ENCODE data around the gene ZNF609.

The ZNF609 gene

DNA sequence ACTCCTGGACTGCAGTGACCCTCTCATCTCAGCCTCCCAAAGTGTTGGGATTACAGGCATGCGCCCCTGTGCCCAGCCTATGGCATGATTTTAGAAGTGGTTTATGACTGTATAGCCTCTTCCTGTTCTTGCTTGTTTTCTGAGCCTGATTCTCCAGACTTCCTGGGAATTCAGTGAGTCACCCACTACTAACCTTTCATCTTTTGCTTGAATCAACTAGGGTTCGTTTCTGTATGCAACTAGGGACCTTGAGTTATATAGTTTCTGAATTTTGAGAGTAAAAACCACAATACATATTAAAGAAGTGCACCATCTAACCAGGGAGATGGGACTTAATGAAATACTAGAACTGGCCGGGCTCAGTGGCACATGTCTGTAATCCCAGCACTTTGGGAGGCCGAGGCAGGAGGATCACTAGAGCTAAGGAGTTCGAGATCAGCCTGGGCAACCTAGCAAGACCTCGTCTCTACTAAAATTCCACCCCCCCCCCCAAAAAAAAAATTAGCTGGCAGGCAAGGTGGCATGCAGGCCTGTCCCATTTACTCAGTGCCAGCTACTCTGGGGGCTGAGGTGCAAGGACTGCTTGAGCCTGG lies 76.0 kb downstream of the ZNF609 start:
- peak; percentile 65 for DNase-seq (ENCODE audit: low read depth, low spot score)

DNA sequence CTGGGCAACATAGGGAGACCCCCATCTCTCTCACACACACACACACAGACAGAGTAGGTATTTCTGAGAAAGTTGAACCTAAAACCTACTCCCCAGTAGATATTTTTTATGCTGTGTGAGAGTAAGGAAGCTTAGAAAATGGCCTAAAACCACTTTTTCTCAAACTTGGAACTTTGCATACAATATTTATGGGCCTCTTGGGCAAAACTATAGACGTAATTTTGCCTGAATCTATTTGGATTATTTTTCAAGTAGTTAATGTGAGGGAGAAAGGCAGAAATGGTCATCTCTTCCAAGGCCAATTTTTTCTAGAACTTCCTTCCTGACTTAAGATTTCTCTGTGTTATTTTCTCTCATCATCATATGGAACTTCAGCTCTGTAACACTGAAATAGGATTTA lies 81.7 kb downstream of the ZNF609 start:
- DNase-seq (ENCODE audit: low read depth, low spot score) = no peak

GRCh38 chr15:64544450-64544849 lies 84.1 kb downstream of the ZNF609 start:
- DNase-seq (ENCODE audit: low read depth, low spot score) = no peak

DNA sequence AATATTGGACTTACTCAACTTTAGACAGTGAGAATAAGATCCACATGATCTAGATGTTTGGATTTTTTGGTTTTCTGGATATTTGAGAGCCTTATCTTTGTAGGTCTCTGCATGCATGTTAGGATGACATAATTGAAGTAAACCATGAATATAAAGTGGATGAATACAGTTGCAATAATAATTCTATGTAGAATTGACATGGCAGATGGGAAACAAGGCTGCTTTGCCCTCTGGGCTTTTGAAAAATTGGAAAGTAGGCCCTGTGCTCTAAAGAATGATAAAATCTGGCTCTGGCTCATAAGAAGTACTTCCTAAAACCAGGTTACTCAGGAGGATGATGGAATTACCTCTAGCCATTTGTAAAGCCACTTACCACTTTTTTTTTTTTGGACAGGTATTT lies 86.9 kb downstream of the ZNF609 start:
- no peak for DNase-seq (ENCODE audit: low read depth, low spot score)

DNA sequence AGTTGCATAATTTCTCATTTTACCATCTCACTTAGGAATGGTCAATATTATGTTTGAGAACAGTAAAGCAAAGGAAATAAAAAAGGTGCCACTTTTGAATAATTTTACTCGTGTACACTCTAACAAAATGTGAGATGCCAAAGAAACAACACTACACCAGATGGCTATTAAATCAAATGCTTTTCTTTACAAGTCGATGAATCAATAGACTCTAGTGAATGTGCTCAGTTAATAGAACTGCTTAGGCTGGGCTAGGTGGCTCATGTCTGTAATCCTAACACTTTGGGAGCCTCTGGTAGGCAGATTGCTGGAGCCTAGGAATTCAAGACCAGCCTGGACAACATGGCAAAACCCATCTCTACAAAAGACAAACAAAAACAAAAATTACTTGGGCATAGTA lies 87.9 kb downstream of the ZNF609 start:
- no peak for DNase-seq (ENCODE audit: low read depth, low spot score)

GRCh38 chr15:64549860-64550259 lies 89.5 kb downstream of the ZNF609 start:
- no peak for DNase-seq (ENCODE audit: low read depth, low spot score)

DNA sequence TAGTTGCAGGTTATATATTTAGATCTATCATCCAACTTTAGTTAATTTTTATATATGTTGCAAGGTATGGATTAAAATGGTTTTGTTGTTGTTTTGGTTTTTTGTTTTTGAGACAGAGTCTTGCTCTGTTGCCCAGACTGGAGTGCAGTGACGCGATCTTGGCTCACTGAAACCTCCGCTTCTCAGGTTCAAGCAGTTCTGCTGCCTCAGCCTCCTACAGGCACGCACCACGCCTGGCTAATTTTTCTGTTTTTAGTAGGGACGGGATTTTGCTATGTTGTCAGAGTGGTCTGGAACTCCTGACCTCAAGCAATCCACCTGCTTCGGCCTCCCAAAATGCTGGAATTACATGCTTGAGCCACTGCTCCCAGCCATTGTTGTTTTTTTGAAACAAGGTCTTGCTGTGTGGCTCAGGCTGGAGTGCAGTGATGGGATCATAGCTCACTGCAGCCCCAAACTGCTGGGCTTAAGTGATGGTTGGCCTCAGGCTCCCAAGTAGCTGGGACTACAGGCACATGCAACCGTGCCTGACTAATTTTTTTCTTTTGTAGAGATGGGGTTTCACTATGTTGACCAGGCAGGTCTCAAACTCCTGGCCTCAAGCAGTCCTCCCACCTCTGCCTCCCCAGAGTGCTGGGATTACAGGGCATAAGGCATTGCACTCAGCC lies 92.0 kb downstream of the ZNF609 start:
- no peak for DNase-seq (ENCODE audit: low read depth, low spot score)

DNA sequence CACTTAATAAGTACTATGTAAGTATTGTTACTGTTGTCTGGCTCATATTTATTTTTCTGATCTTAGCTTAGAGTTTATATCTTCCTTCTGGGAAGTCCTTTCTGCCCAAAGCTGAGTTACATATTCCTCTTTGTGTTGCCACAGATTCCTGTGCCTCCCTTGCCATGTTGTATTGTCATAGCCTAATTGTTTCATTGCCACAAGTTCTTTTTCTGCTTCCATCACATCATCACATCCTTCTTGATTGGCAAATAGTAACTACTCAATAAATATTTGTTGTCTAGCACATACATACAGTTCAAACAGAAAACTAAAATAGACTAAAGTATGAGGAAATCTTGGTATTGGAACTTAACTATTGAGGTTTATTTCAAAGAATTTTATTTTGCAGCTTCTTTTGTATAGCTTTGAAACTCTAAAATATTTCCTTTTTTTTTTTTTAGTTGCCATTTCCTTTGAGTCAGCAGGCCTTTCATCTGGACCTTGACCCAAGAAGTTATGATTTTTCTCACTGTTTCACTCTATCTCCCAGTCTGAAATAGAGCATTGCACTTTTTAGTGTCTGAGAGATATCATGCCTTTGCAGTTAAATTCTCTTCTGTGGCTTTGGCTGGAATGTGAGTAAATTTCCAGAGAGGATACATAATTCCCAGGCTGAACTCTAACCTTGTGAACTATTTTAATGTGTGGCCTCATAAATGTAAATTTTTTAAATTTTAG lies 98.2 kb downstream of the ZNF609 start:
- DNase-seq (ENCODE audit: low read depth, low spot score) = no peak

DNA sequence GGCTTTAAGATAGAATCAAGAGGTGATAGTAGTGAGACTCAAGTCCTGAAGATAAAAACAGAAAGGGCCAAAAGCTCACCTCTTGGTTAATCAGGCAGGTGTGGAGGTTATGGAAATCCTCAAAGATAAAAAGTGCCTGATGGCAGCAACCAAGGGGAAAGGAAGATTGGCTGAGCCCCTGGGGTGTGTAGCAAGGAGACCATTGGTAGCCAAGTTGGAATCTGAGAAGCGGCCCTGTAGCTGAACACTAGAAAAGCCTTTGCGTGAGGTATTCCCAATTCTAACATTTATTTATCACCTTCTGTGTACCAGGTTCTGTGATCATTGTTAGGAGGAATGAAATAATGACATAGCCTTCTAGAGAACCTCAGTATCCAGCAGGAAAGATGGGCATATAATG lies 98.9 kb downstream of the ZNF609 start:
- DNase-seq (ENCODE audit: low read depth, low spot score) = no peak

- DNase-seq (ENCODE audit: low read depth, low spot score) = no peak
Measured at GRCh38 chr15:64560501-64560900, 100.1 kb downstream of the ZNF609 start.

GRCh38 chr15:64560998-64561397 lies 100.6 kb downstream of the ZNF609 start:
- no peak for DNase-seq (ENCODE audit: low read depth, low spot score)

- DNase-seq (ENCODE audit: low read depth, low spot score) = no peak
Measured at GRCh38 chr15:64562003-64562640, 101.7 kb downstream of the ZNF609 start.

- DNase-seq (ENCODE audit: low read depth, low spot score) = no peak
Measured at GRCh38 chr15:64566102-64566501, 105.7 kb downstream of the ZNF609 start.

DNA sequence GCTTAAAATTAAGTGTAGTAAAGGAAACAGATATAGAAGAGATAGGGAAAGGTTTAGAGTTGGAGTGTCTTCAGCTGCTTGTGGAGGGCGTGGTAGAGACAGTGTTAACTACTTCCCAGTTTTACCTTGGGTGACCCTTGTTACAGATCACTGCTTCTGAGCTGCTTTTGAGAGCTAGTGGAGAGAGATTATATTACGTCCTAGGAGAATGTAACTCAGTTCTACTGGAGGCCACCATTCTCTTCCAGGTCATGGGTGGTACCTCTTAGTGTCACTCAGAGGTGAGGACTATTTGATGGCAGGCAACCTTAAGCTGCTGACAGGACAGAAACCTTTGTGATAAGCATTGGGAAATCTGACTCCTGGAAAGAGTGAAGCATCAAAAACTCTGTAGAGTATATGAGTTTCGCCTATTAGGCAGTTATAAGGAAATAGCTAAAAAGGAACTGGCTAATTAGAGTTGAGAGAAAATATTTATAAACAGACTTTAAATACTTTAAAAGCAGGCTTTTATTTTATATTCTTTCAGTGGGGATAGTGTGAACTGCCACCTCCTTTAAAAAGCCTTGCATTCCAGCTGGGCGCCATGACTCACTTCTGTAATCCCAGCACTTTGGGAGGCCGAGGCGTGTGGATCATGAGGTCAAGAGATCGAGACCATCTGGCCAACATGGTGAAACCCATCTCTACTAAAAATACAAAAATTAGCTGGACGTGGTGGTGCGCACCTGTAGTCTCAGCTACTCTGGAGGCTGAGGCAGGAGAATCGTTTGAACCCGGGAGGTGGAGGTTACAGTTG lies 106.5 kb downstream of the ZNF609 start:
- DNase-seq (ENCODE audit: low read depth, low spot score) = no peak

GRCh38 chr15:64568765-64569164 lies 108.4 kb downstream of the ZNF609 start:
- no peak for DNase-seq (ENCODE audit: low read depth, low spot score)

GRCh38 chr15:64571857-64572291 lies 111.5 kb downstream of the ZNF609 start:
- DNase-seq (ENCODE audit: low read depth, low spot score) = no peak

- no peak for DNase-seq (ENCODE audit: low read depth, low spot score)
Measured at GRCh38 chr15:64572856-64573255, 112.5 kb downstream of the ZNF609 start.

- DNase-seq (ENCODE audit: low read depth, low spot score) = no peak
Measured at GRCh38 chr15:64574301-64575017, 114.1 kb downstream of the ZNF609 start.

DNA sequence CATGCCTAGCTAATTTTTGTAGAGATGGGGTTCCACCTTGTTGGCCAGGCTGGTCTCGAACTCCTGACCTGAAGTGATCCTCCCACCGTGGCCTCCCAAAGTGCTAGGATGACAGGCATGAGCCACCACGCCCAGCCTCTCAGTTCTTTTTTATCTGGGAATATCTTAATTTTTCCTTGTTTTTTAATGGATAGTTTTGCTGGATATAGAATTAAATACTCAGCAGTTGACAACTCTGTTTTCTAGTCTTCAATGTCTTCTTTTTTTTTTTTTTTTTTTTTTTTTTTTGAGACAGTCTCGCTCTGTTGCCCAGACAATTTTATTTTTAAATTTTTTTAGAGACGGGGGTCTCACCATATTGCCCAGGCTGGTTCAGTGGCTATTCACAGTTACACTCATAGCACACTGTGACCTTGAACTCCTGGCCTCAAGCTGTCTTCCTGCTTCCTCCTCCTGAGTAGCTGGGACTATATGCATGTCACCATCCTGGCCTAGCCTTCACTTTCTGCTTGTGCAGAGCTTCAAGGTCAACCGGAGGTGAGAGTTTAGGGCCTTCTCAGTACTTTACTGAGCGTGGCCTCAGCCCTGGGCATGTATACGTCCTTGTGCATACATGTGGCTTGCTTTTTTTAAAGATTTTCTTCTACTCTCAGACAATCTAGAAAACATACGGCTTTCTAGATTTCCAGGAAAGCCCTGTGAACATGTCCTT lies 120.5 kb downstream of the ZNF609 start:
- DNase-seq (ENCODE audit: low read depth, low spot score) = no peak

GRCh38 chr15:64581408-64581761 lies 121.0 kb downstream of the ZNF609 start:
- DNase-seq (ENCODE audit: low read depth, low spot score) = no peak
